ENCODE results near the gene RCSD1.
"Not testable (repeated sequence)": the region's sequence is repeated elsewhere in the genome, so short reads cannot be mapped to it uniquely, and the experiment has no call there.

Gene RCSD1

GRCh38 chr1:167708940-167709389, 78.9 kb downstream of the RCSD1 start:
- H3K4me1 Mint-ChIP-seq, result peaks cover 20% of the 10 kb centered on the region
- H3K4me3 Mint-ChIP-seq, result no peak overlapping the region
- DNase-seq (ENCODE audit: low spot score in 2 of 2) (no peak), ATAC-seq (replicated peaks; ENCODE audit: extremely low read depth, poor library complexity, severe bottlenecking) (no peak)
- peaks cover 38% of the 10 kb centered on the region for H3K36me3 Mint-ChIP-seq (ENCODE audit: insufficient read depth)
- H3K27ac Mint-ChIP-seq (ENCODE audit: low read depth), result peak overlapping the region; percentile 74
- no peaks in the 10 kb centered on the region for H3K9me3 Mint-ChIP-seq
- H3K27me3 Mint-ChIP-seq, result peaks cover under 1% of the 10 kb centered on the region

GRCh38 chr1:167710836-167711235, 80.8 kb downstream of the RCSD1 start:
- H3K4me1 Mint-ChIP-seq, result peaks cover 38% of the 10 kb centered on the region
- H3K27me3 Mint-ChIP-seq, result peaks cover 15% of the 10 kb centered on the region
- peaks cover 43% of the 10 kb centered on the region for H3K36me3 Mint-ChIP-seq (ENCODE audit: insufficient read depth)
- H3K9me3 Mint-ChIP-seq, result peaks cover 12% of the 10 kb centered on the region
- ATAC-seq (replicated peaks; ENCODE audit: extremely low read depth, poor library complexity, severe bottlenecking), result no peak
- DNase-seq (ENCODE audit: low spot score in 2 of 2), result no peak
- H3K27ac Mint-ChIP-seq (ENCODE audit: low read depth), result no peak overlapping the region
- H3K4me3 Mint-ChIP-seq, result no peak overlapping the region

GRCh38 chr1:167711797-167712196, 81.8 kb downstream of the RCSD1 start:
- peaks cover 42% of the 10 kb centered on the region for H3K36me3 Mint-ChIP-seq (ENCODE audit: insufficient read depth)
- ATAC-seq (replicated peaks; ENCODE audit: extremely low read depth, poor library complexity, severe bottlenecking) (no peak), DNase-seq (ENCODE audit: low spot score in 2 of 2) (no peak)
- H3K9me3 Mint-ChIP-seq, result peaks cover 12% of the 10 kb centered on the region
- peak overlapping the region; percentile 50 for H3K27ac Mint-ChIP-seq (ENCODE audit: low read depth)
- H3K4me3 Mint-ChIP-seq, result no peak overlapping the region
- H3K27me3 Mint-ChIP-seq, result peaks cover 15% of the 10 kb centered on the region
- H3K4me1 Mint-ChIP-seq, result peaks cover 41% of the 10 kb centered on the region

- Mint-ChIP-seq H3K4me1 (peaks cover 40% of the 10 kb centered on the region), H3K27me3 (peaks cover 15% of the 10 kb centered on the region), H3K4me3 (peak overlapping the region; percentile 92), H3K27ac (ENCODE audit: low read depth) (peak overlapping the region; percentile 100), H3K9me3 (peaks cover 12% of the 10 kb centered on the region), H3K36me3 (ENCODE audit: insufficient read depth) (peaks cover 43% of the 10 kb centered on the region)
- ATAC-seq (replicated peaks; ENCODE audit: extremely low read depth, poor library complexity, severe bottlenecking), result no peak
- DNase-seq (ENCODE audit: low spot score in 2 of 2), result no peak
Measured at GRCh38 chr1:167713330-167714081, 83.5 kb downstream of the RCSD1 start.

GRCh38 chr1:167714098-167714438, 84.0 kb downstream of the RCSD1 start:
- peak overlapping the region; percentile 92 for H3K4me3 Mint-ChIP-seq
- DNase-seq (ENCODE audit: low spot score in 2 of 2) (no peak), ATAC-seq (replicated peaks; ENCODE audit: extremely low read depth, poor library complexity, severe bottlenecking) (peak; percentile 57)
- H3K27ac Mint-ChIP-seq (ENCODE audit: low read depth), result peak overlapping the region; percentile 100
- peaks cover 15% of the 10 kb centered on the region for H3K27me3 Mint-ChIP-seq
- H3K9me3 Mint-ChIP-seq, result peaks cover 12% of the 10 kb centered on the region
- H3K36me3 Mint-ChIP-seq (ENCODE audit: insufficient read depth), result peaks cover 43% of the 10 kb centered on the region
- peaks cover 36% of the 10 kb centered on the region for H3K4me1 Mint-ChIP-seq

GRCh38 chr1:167714439-167715156, 84.6 kb downstream of the RCSD1 start:
- Mint-ChIP-seq H3K27me3 (peaks cover 15% of the 10 kb centered on the region), H3K9me3 (peaks cover 12% of the 10 kb centered on the region), H3K27ac (ENCODE audit: low read depth) (peak overlapping the region; percentile 100), H3K36me3 (ENCODE audit: insufficient read depth) (peaks cover 43% of the 10 kb centered on the region), H3K4me3 (peak overlapping the region; percentile 92), H3K4me1 (peaks cover 38% of the 10 kb centered on the region)
- ATAC-seq (replicated peaks; ENCODE audit: extremely low read depth, poor library complexity, severe bottlenecking) (peak; percentile 53), DNase-seq (ENCODE audit: low spot score in 2 of 2) (peak; percentile 85 to 94)

GRCh38 chr1:167715157-167715999, 85.3 kb downstream of the RCSD1 start:
- H3K27ac Mint-ChIP-seq (ENCODE audit: low read depth), result peak overlapping the region; percentile 100
- H3K4me1 Mint-ChIP-seq, result peaks cover 39% of the 10 kb centered on the region
- peaks cover 12% of the 10 kb centered on the region for H3K9me3 Mint-ChIP-seq
- H3K36me3 Mint-ChIP-seq (ENCODE audit: insufficient read depth), result peaks cover 43% of the 10 kb centered on the region
- H3K27me3 Mint-ChIP-seq, result peaks cover 15% of the 10 kb centered on the region
- DNase-seq (ENCODE audit: low spot score in 2 of 2) (peak; percentile 87 to 89), ATAC-seq (replicated peaks; ENCODE audit: extremely low read depth, poor library complexity, severe bottlenecking) (peak; percentile 61)
- H3K4me3 Mint-ChIP-seq, result peak overlapping the region; percentile 92

GRCh38 chr1:167716000-167716271, 85.9 kb downstream of the RCSD1 start:
- DNase-seq (ENCODE audit: low spot score in 2 of 2) (no peak), ATAC-seq (replicated peaks; ENCODE audit: extremely low read depth, poor library complexity, severe bottlenecking) (no peak)
- Mint-ChIP-seq H3K36me3 (ENCODE audit: insufficient read depth) (peaks cover 41% of the 10 kb centered on the region), H3K4me3 (peak overlapping the region; percentile 92), H3K9me3 (peaks cover 12% of the 10 kb centered on the region), H3K4me1 (peaks cover 41% of the 10 kb centered on the region), H3K27me3 (peaks cover 15% of the 10 kb centered on the region), H3K27ac (ENCODE audit: low read depth) (peak overlapping the region; percentile 100)

- H3K9me3 Mint-ChIP-seq, result peaks cover 12% of the 10 kb centered on the region
- peaks cover 51% of the 10 kb centered on the region for H3K4me1 Mint-ChIP-seq
- no peak for ATAC-seq (replicated peaks; ENCODE audit: extremely low read depth, poor library complexity, severe bottlenecking)
- no peak for DNase-seq (ENCODE audit: low spot score in 2 of 2)
- peaks cover 15% of the 10 kb centered on the region for H3K27me3 Mint-ChIP-seq
- peak overlapping the region; percentile 92 for H3K4me3 Mint-ChIP-seq
- no peak overlapping the region for H3K27ac Mint-ChIP-seq (ENCODE audit: low read depth)
- H3K36me3 Mint-ChIP-seq (ENCODE audit: insufficient read depth), result peaks cover 45% of the 10 kb centered on the region
Measured at GRCh38 chr1:167717351-167717750, 87.3 kb downstream of the RCSD1 start.

GRCh38 chr1:167718914-167719691, 89.1 kb downstream of the RCSD1 start:
- Mint-ChIP-seq H3K4me1 (peaks cover 45% of the 10 kb centered on the region), H3K36me3 (ENCODE audit: insufficient read depth) (peaks cover 33% of the 10 kb centered on the region)

GRCh38 chr1:167719715-167720421, 89.8 kb downstream of the RCSD1 start:
- H3K27me3 Mint-ChIP-seq; H3K4me3 Mint-ChIP-seq; DNase-seq (ENCODE audit: low spot score in 2 of 2); H3K9me3 Mint-ChIP-seq; ATAC-seq (replicated peaks; ENCODE audit: extremely low read depth, poor library complexity, severe bottlenecking): not testable (repeated sequence)
- peaks cover 43% of the 10 kb centered on the region for H3K4me1 Mint-ChIP-seq
- H3K36me3 Mint-ChIP-seq (ENCODE audit: insufficient read depth), result peaks cover 25% of the 10 kb centered on the region
- peak overlapping the region; percentile 12 for H3K27ac Mint-ChIP-seq (ENCODE audit: low read depth)

More at GRCh38 chr1:167718914-167719691, 89.1 kb downstream of the RCSD1 start:
- no peak for ATAC-seq (replicated peaks; ENCODE audit: extremely low read depth, poor library complexity, severe bottlenecking)
- no peak overlapping the region for H3K27ac Mint-ChIP-seq (ENCODE audit: low read depth)
- H3K9me3 Mint-ChIP-seq, result peaks cover 12% of the 10 kb centered on the region
- DNase-seq (ENCODE audit: low spot score in 2 of 2), result no peak
- no peak overlapping the region for H3K4me3 Mint-ChIP-seq
- H3K27me3 Mint-ChIP-seq, result peaks cover 13% of the 10 kb centered on the region

Data from central memory CD8-positive, alpha-beta T cell (primary cell).